ENCODE measurements around the gene ELP1. TPM values are rescaled to one million over a fixed set of nuclear protein-coding genes. Genes with fewer than 3 reads are reported as not detected.

ELP1 gene
- total and polyA plus RNA-seq, 2 donors = 23.4 to 25.1 TPM

GRCh38 chr9:108832179-108832500 is 101.8 kb downstream of the ELP1 start:
- WGBS = 98% methylated on average over 3 of the region's 3 CpGs
- H3K36me3 ChIP-seq (ENCODE audit: control insufficient read depth in 2 of 2, insufficient read depth in 2 of 2, low read length in 1 of 2) = no peaks in the 10 kb centered on the region
- no peaks in the 10 kb centered on the region for H3K27me3 ChIP-seq (ENCODE audit: control insufficient read depth in 2 of 2, insufficient read depth in 1 of 2, low read length in 1 of 2)
- H3K9me3 ChIP-seq (ENCODE audit: control insufficient read depth in 2 of 2, insufficient read depth in 1 of 2, low read length in 1 of 2) = no peaks in the 10 kb centered on the region
- H3K4me1 ChIP-seq (ENCODE audit: control insufficient read depth in 2 of 2, insufficient read depth in 2 of 2, low read length in 2 of 2) = no peaks in the 10 kb centered on the region
- DNase-seq (ENCODE audit: low read depth in 6 of 9, low spot score in 9 of 9) = no peak
- no peak overlapping the region for H3K4me3 ChIP-seq (ENCODE audit: low read length in 2 of 2)
- no peak overlapping the region for H3K27ac ChIP-seq (ENCODE audit: low read depth in 1 of 2, low read length in 1 of 2)

GRCh38 chr9:108831496-108832178 is 102.3 kb downstream of the ELP1 start:
- Histone ChIP-seq H3K9me3 (ENCODE audit: control insufficient read depth in 2 of 2, insufficient read depth in 1 of 2, low read length in 1 of 2) (no peaks in the 10 kb centered on the region), H3K36me3 (ENCODE audit: control insufficient read depth in 2 of 2, insufficient read depth in 2 of 2, low read length in 1 of 2) (no peaks in the 10 kb centered on the region), H3K27ac (ENCODE audit: low read depth in 1 of 2, low read length in 1 of 2) (no peak overlapping the region), H3K4me1 (ENCODE audit: control insufficient read depth in 2 of 2, insufficient read depth in 2 of 2, low read length in 2 of 2) (no peaks in the 10 kb centered on the region), H3K4me3 (ENCODE audit: low read length in 2 of 2) (no peak overlapping the region), H3K27me3 (ENCODE audit: control insufficient read depth in 2 of 2, insufficient read depth in 1 of 2, low read length in 1 of 2) (no peaks in the 10 kb centered on the region)
- DNase-seq (ENCODE audit: low read depth in 6 of 9, low spot score in 9 of 9) = no peak
- 98% methylated on average over 1 of the region's 1 CpG for WGBS

DNA sequence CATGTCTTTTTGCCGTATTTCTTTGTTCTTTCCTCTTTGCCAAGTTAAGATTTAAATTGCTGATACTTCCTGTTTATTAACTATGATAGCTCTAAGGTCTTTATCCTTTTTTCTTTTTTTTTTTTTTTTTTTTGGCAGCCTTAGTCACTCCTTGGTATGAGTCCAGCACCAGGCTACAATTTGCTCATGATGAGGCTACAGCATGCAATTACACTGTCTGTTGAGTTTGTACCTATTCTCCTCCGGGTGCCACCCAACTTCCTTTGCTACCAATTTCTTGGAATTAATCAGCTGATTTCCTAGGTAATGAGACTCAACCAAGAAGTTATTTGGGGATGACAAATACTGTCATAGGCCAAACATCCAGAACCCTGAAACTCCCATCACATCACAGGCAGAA is 103.7 kb downstream of the ELP1 start:
- DNase-seq (ENCODE audit: low read depth in 6 of 9, low spot score in 9 of 9) = no peak
- no peak overlapping the region for H3K4me3 ChIP-seq (ENCODE audit: low read length in 2 of 2)
- H3K27me3 ChIP-seq (ENCODE audit: control insufficient read depth in 2 of 2, insufficient read depth in 1 of 2, low read length in 1 of 2) = no peaks in the 10 kb centered on the region
- no peak overlapping the region for H3K27ac ChIP-seq (ENCODE audit: low read depth in 1 of 2, low read length in 1 of 2)
- H3K4me1 ChIP-seq (ENCODE audit: control insufficient read depth in 2 of 2, insufficient read depth in 2 of 2, low read length in 2 of 2) = no peaks in the 10 kb centered on the region
- no peaks in the 10 kb centered on the region for H3K9me3 ChIP-seq (ENCODE audit: control insufficient read depth in 2 of 2, insufficient read depth in 1 of 2, low read length in 1 of 2)
- 92% methylated on average over 2 of the region's 2 CpGs for WGBS
- H3K36me3 ChIP-seq (ENCODE audit: control insufficient read depth in 2 of 2, insufficient read depth in 2 of 2, low read length in 1 of 2) = no peaks in the 10 kb centered on the region

- Histone ChIP-seq H3K9me3 (ENCODE audit: control insufficient read depth in 2 of 2, insufficient read depth in 1 of 2, low read length in 1 of 2) (peaks cover 0 to 7% of the 10 kb centered on the region in 2 donors), H3K4me1 (ENCODE audit: control insufficient read depth in 2 of 2, insufficient read depth in 2 of 2, low read length in 2 of 2) (no peaks in the 10 kb centered on the region), H3K27ac (ENCODE audit: low read depth in 1 of 2, low read length in 1 of 2) (no peak overlapping the region), H3K27me3 (ENCODE audit: control insufficient read depth in 2 of 2, insufficient read depth in 1 of 2, low read length in 1 of 2) (no peaks in the 10 kb centered on the region), H3K36me3 (ENCODE audit: control insufficient read depth in 2 of 2, insufficient read depth in 2 of 2, low read length in 1 of 2) (no peaks in the 10 kb centered on the region), H3K4me3 (ENCODE audit: low read length in 2 of 2) (no peak overlapping the region)
- 98% methylated on average over 3 of the region's 3 CpGs for WGBS
- no peak for DNase-seq (ENCODE audit: low read depth in 6 of 9, low spot score in 9 of 9)
These were observed 110.1 kb downstream of the ELP1 start for GRCh38 chr9:108823829-108824228.

Other genes starting within 250 kb of the ELP1 start
- not detected for gene ACTL7B, start 78.1 kb downstream of the ELP1 start, total RNA-seq
- gene ACTL7B, start 78.1 kb downstream of the ELP1 start, polyA plus RNA-seq = 0.02 TPM
- gene ACTL7A, start 71.9 kb downstream of the ELP1 start, total RNA-seq = not detected
- gene ACTL7A, start 71.9 kb downstream of the ELP1 start, polyA plus RNA-seq = not detected
- gene ABITRAM, start 276 bp upstream of the ELP1 start, total RNA-seq = 8.2 TPM
- gene ABITRAM, start 276 bp upstream of the ELP1 start, polyA plus RNA-seq = 20.7 TPM
- 32.2 TPM for gene CTNNAL1, start 79.4 kb upstream of the ELP1 start, total RNA-seq
- 26.1 TPM for gene CTNNAL1, start 79.4 kb upstream of the ELP1 start, polyA plus RNA-seq
- 21.1 TPM for gene TMEM245, start 185.8 kb upstream of the ELP1 start, total RNA-seq
- gene TMEM245, start 185.8 kb upstream of the ELP1 start, polyA plus RNA-seq = 9.3 TPM
- 0.09 TPM for gene FRRS1L, start 233.1 kb upstream of the ELP1 start, total RNA-seq
- 0.07 TPM for gene FRRS1L, start 233.1 kb upstream of the ELP1 start, polyA plus RNA-seq

All from thymus (tissue), 11 donors.